IMR-90 (cell line): ENCODE data around the gene ATG101. TPM values are rescaled to one million over a fixed set of nuclear protein-coding genes. Genes with fewer than 3 reads are reported as not detected.
A peak's percentile ranks its signal among the peaks of the same experiment; 100 is the strongest.

Experiments used
- ATAC-seq: fragments of 200-7000 bp; cut with Tn5 transposase; 2 replicates; pipeline ENCODE4 v1.9.1; 2020; ENCODE audit warnings: low read depth, mild to moderate bottlenecking, moderate library complexity
- BruUV-seq: library from RNA; stranded (reverse); fragments of 400-500 nt; replicated peaks from 2 replicates; lab custom pipeline; 2021; lab: Mats Ljungman, UMichigan
- CTCF ChIA-PET: fragments of 300-600 bp; formaldehyde crosslinking; extraction: SDS; loops from one replicate; lab custom pipeline; 2021; ENCODE audit warnings: antibody characterized with exemption; lab: Yijun Ruan, JAX
- POLR2A ChIA-PET: fragments of 300-600 bp; sonication (Branson Sonifier 250); formaldehyde crosslinking; loops from one replicate; lab custom pipeline; 2022; ENCODE audit warnings: antibody characterized with exemption; ENCODE audit not compliant: unreplicated experiment; lab: Charles Lee
- DNase-seq: peaks from one replicate; pipeline ENCODE4 v3.0.0; 2013
- H2AFZ ChIP-seq: replicated peaks from 2 replicates; pipeline ENCODE3; 2013; ENCODE audit warnings: low read length, mild to moderate bottlenecking; ENCODE audit not compliant: poor library complexity
- H2AK5ac ChIP-seq: 2 replicates; pipeline ENCODE4 v1.6.1; 2013; ENCODE audit warnings: low read depth, low read length, inconsistent platforms
- H2AK9ac ChIP-seq: replicated peaks from 2 replicates; pipeline ENCODE3; 2013; ENCODE audit warnings: mild to moderate bottlenecking, low read depth, low read length, moderate library complexity; ENCODE audit not compliant: poor library complexity
- H2BK120ac ChIP-seq: 2 replicates; pipeline ENCODE4 v1.6.1; 2013; ENCODE audit warnings: low read depth, low read length, inconsistent platforms
- H2BK15ac ChIP-seq: 3 replicates; pipeline ENCODE4 v1.6.1; 2013; ENCODE audit warnings: low read depth, low read length, inconsistent platforms
- H2BK20ac ChIP-seq: 2 replicates; pipeline ENCODE4 v1.6.1; 2013; ENCODE audit warnings: low read depth, mild to moderate bottlenecking, inconsistent platforms, low read length, moderate library complexity
- H2BK5ac ChIP-seq: 2 replicates; pipeline ENCODE4 v1.6.1; 2013; ENCODE audit warnings: mild to moderate bottlenecking, low read depth, low read length, inconsistent platforms; ENCODE audit not compliant: poor library complexity, severe bottlenecking
- H3K14ac ChIP-seq: replicated peaks from 2 replicates; pipeline ENCODE4 v1.6.1; 2013; ENCODE audit warnings: low read depth, low read length, inconsistent platforms
- H3K18ac ChIP-seq: 2 replicates; pipeline ENCODE4 v1.6.1; 2013; ENCODE audit warnings: low read depth, low read length, control low read depth
- H3K23ac ChIP-seq: 2 replicates; pipeline ENCODE4 v1.6.1; 2013; ENCODE audit warnings: low read depth, low read length, inconsistent platforms
- H3K27ac ChIP-seq: 2 replicates; pipeline ENCODE4 v1.5.1; 2013; ENCODE audit warnings: mild to moderate bottlenecking, control low read depth, low read length; ENCODE audit not compliant: insufficient read depth
- H3K27me3 ChIP-seq: 2 replicates; pipeline ENCODE4 v1.6.1; 2013; ENCODE audit warnings: low read length; ENCODE audit not compliant: control insufficient read depth, insufficient read depth
- H3K36me3 ChIP-seq: 2 replicates; pipeline ENCODE4 v1.6.1; 2013; ENCODE audit warnings: low read length, mixed read lengths; ENCODE audit not compliant: control insufficient read depth, insufficient read depth
- H3K4ac ChIP-seq: 2 replicates; pipeline ENCODE4 v1.6.1; 2013; ENCODE audit warnings: low read depth, low read length, inconsistent platforms
- H3K4me1 ChIP-seq: 2 replicates; pipeline ENCODE4 v1.6.1; 2013; ENCODE audit warnings: low read length, mixed read lengths; ENCODE audit not compliant: control insufficient read depth, insufficient read depth
- H3K4me2 ChIP-seq: 2 replicates; pipeline ENCODE4 v1.6.1; 2013; ENCODE audit warnings: low read depth, mild to moderate bottlenecking, control low read depth, low read length, moderate library complexity
- H3K4me3 ChIP-seq: 2 replicates; pipeline ENCODE4 v1.5.1; 2013; ENCODE audit warnings: low read depth, mild to moderate bottlenecking, control low read depth, low read length, moderate library complexity; ENCODE audit not compliant: insufficient read depth
- H3K56ac ChIP-seq: 2 replicates; pipeline ENCODE4 v1.6.1; 2013; ENCODE audit warnings: low read length, inconsistent platforms; ENCODE audit not compliant: insufficient read depth; ENCODE audit errors: extremely low read depth
- H3K79me1 ChIP-seq, 2 experiments: 2 replicates each; pipeline ENCODE4 v1.6.1; 2013; ENCODE audit warnings: low read length in 2 of 2, inconsistent platforms in 1 of 2, low read depth in 1 of 2
- H3K9ac ChIP-seq: 2 replicates; pipeline ENCODE4 v1.6.1; 2013; ENCODE audit warnings: low read depth, low read length, control low read depth
- H3K9me1 ChIP-seq: 2 replicates; pipeline ENCODE4 v1.6.1; 2013; ENCODE audit warnings: low read length, inconsistent platforms; ENCODE audit not compliant: insufficient read depth
- H3K9me3 ChIP-seq: 2 replicates; pipeline ENCODE4 v1.6.1; 2013; ENCODE audit warnings: low read length; ENCODE audit not compliant: control insufficient read depth, insufficient read depth
- H4K20me1 ChIP-seq: 2 replicates; pipeline ENCODE4 v1.6.1; 2013; ENCODE audit warnings: low read length, inconsistent platforms; ENCODE audit not compliant: insufficient read depth
- H4K5ac ChIP-seq: 2 replicates; pipeline ENCODE4 v1.6.1; 2013; ENCODE audit warnings: mild to moderate bottlenecking, low read depth, low read length, control low read depth
- H4K8ac ChIP-seq, 2 experiments: 2 replicates each; pipeline ENCODE4 v1.6.1; 2013; ENCODE audit warnings: low read depth in 2 of 2, low read length in 2 of 2, control low read depth in 1 of 2, inconsistent platforms in 1 of 2
- H4K91ac ChIP-seq: 2 replicates; pipeline ENCODE4 v1.6.1; 2013; ENCODE audit warnings: low read depth, low read length, inconsistent platforms; ENCODE audit not compliant: insufficient read depth
- BHLHE40 ChIP-seq: fragments of 150-350 bp; IDR thresholded peaks from 2 replicates; pipeline ENCODE4 v1.6.1; 2016; ENCODE audit warnings: mild to moderate bottlenecking, low read depth, low read length
- CEBPB ChIP-seq: IDR thresholded peaks from 2 replicates; pipeline ENCODE4 v1.6.1; 2012; ENCODE audit warnings: low read depth, low read length, improper control_type of control experiment
- CHD1 ChIP-seq: IDR thresholded peaks from 2 replicates; pipeline ENCODE4 v1.6.1; 2012; ENCODE audit warnings: low read depth, low read length, improper control_type of control experiment
- FOS ChIP-seq: fragments of 150-350 bp; IDR thresholded peaks from 2 replicates; pipeline ENCODE4 v1.6.1; 2016; ENCODE audit warnings: low read depth, low read length
- MAFK ChIP-seq: IDR thresholded peaks from 2 replicates; pipeline ENCODE4 v1.6.1; 2012; ENCODE audit warnings: low read depth, low read length, improper control_type of control experiment
- MAZ ChIP-seq: IDR thresholded peaks from 2 replicates; pipeline ENCODE4 v1.6.1; 2012; ENCODE audit warnings: low read depth, mild to moderate bottlenecking, low read length, improper control_type of control experiment, moderate library complexity, borderline replicate concordance
- MXI1 ChIP-seq: IDR thresholded peaks from 2 replicates; pipeline ENCODE4 v1.6.1; 2012; ENCODE audit warnings: low read depth, mild to moderate bottlenecking, low read length, moderate library complexity, borderline replicate concordance
- NFE2L2 ChIP-seq: fragments of 150-350 bp; IDR thresholded peaks from 2 replicates; pipeline ENCODE4 v1.6.1; 2016; ENCODE audit warnings: low read depth, mild to moderate bottlenecking, low read length
- POLR2A ChIP-seq: IDR thresholded peaks from 2 replicates; pipeline ENCODE4 v1.6.1; 2012; ENCODE audit warnings: mild to moderate bottlenecking, low read depth, low read length
- RAD21 ChIP-seq: IDR thresholded peaks from 2 replicates; pipeline ENCODE4 v1.6.1; 2012; ENCODE audit warnings: low read length, improper control_type of control experiment
- RCOR1 ChIP-seq: IDR thresholded peaks from 2 replicates; pipeline ENCODE4 v1.6.1; 2012; ENCODE audit warnings: mild to moderate bottlenecking, low read length, improper control_type of control experiment; ENCODE audit not compliant: insufficient replicate concordance
- RFX5 ChIP-seq: IDR thresholded peaks from 2 replicates; pipeline ENCODE4 v1.8.0; 2012; ENCODE audit warnings: low read depth, mild to moderate bottlenecking, low read length, moderate library complexity
- SMC3 ChIP-seq: fragments of 150-350 bp; IDR thresholded peaks from 2 replicates; pipeline ENCODE4 v1.6.1; 2016; ENCODE audit warnings: low read depth, mild to moderate bottlenecking, antibody characterized with exemption, low read length, moderate library complexity
- WGBS, 2 experiments: methylation state at CpG; one replicate each; pipeline versions ENCODE4 v1.1.5 to v1.1.7; 2013; ENCODE audit warnings: missing lambda C conversion rate in 2 of 2; ENCODE audit not compliant: insufficient read length in 1 of 2; ENCODE audit errors: extremely low coverage in 2 of 2; 5-methylcytosine and 5-hydroxymethylcytosine counted together
- dilution Hi-C: fragments of 300-500 bp; cut with HindIII; formaldehyde crosslinking; loops from one replicate; pipeline ENCODE4 v1.14.3; 2018; ENCODE audit warnings: low sequenced_read_pairs; ENCODE audit not compliant: unreplicated experiment
- in situ Hi-C: fragments of 300-500 bp; cut with MboI; formaldehyde crosslinking; loops from 3 replicates; pipeline ENCODE4 v1.14.3; 2019; ENCODE audit warnings: low sequenced_read_pairs, inconsistent platforms, mixed read lengths
- intact Hi-C: fragments of 100-400 bp; cut with micrococcal nuclease; formaldehyde crosslinking; loops from 2 replicates; pipeline ENCODE4 v1.10.0; 2022
- polyA plus RNA-seq, 3 experiments: library from polyadenylated mRNA; depleted of rRNA; stranded (reverse); fragments of >200 nt; gene quantifications; 2 replicates each; pipeline ENCODE4 v1.2.3, GENCODE V29; 2012; ENCODE audit warnings: low replicate concordance in 1 of 3
- total RNA-seq: library from RNA; depleted of rRNA; stranded (reverse); fragments of >200 nt; gene quantifications from 2 replicates; pipeline ENCODE4 v1.2.3, GENCODE V29; 2012
- TF ChIP-seq, protein P1 (sequence below): fragments of 150-350 bp; IDR thresholded peaks from 2 replicates; pipeline ENCODE4 v1.6.1; 2016; ENCODE audit warnings: low read depth, mild to moderate bottlenecking, low read length, moderate library complexity, borderline replicate concordance
- TF ChIP-seq, protein P2 (sequence below): conservative IDR thresholded peaks from 2 replicates; pipeline ENCODE4 v1.5.1; 2012; ENCODE audit warnings: mild to moderate bottlenecking, low read depth, low read length, improper control_type of control experiment

Gene ATG101
- total and polyA plus RNA-seq, 2 of the 4 experiments (the other 2 are of a cell fraction): 93.9 to 167 TPM

DNA sequence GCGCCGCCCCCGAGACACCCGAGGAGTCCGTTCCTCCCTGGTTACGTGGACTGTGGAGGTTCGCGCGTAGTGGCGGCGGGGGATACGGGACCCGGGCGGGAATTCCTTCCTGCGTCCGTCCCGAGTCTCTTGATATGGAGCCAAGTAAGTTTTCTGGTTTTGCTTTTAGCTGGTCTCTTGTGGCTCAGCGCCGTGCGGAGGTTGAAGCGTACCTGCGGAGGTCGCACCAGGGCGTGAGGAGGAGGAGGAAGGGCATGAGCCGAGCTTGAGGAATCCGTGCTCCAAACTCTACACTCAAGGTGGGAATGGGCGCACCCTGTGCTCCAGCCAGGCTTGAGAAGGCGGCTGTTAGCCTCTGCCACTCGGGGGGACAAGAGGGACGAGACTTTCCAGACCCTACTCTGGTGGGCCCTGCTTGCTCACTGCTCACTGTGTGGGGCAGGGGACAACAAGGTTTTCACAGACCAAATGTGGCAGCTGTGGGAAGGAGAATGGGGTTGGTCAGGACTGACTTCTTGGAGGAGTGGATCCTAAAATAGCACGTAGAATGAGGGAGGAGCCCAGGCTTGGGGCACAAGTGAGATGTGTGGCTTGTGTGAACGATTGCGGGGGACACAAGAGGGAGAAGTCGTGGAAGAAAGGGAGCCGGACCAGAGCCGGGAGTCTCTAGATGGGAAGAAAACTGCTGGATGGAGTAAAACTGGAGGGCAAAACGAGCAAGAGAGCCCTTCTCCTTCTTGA is 577 bp downstream of the ATG101 start:
- peaks cover 24% of the 10 kb centered on the region for H3K36me3 ChIP-seq
- DNase-seq (no peak), ATAC-seq (peak; percentile 46)
- H3K4ac ChIP-seq: peak overlapping the region; percentile 95
- H3K79me1 ChIP-seq: peaks cover 1 to 57% of the 10 kb centered on the region in 2 experiments; a peak in 3 of 4 replicates
- H2BK5ac ChIP-seq: peak overlapping the region; percentile 96
- 0% methylated on average over 5 of the region's 37 CpGs; no CpG with 5 or more reads in 1 of the 2 experiments for WGBS, 2 experiments
- peak overlapping the region; percentile 84 for H3K14ac ChIP-seq
- peak overlapping the region; percentile 50; the same call in 1 of the 2 replicates for H2BK120ac ChIP-seq
- peak overlapping the region; percentile 53 for H4K5ac ChIP-seq
- TSS peak; percentile 48 for BruUV-seq
- H3K27ac ChIP-seq: peak overlapping the region; percentile 89
- H3K9ac ChIP-seq: peak overlapping the region; percentile 88
- CTCF ChIA-PET: interaction anchor here (1.2 to 2.9 kb wide), 2 partner anchors 45 kb away, joined by 5 to 14 read pairs; no protein-coding TSS in a partner anchor
- H4K20me1 ChIP-seq: peaks cover 55% of the 10 kb centered on the region
- intact Hi-C loops (loop anchor here (2.0 kb wide), 1 partner anchor 38 kb away; no protein-coding TSS in a partner anchor), in situ Hi-C loops (no loop called here), dilution Hi-C loops (no loop called here)
- H3K4me2 ChIP-seq: peak overlapping the region; percentile 99
- H3K9me1 ChIP-seq: peaks cover 23% of the 10 kb centered on the region
- peak overlapping the region; percentile 99 for H2AK9ac ChIP-seq
- peak overlapping the region; percentile 99 for H2AFZ ChIP-seq
- H3K9me3 ChIP-seq: no peaks in the 10 kb centered on the region
- no peaks in the 10 kb centered on the region for H3K27me3 ChIP-seq
- H3K18ac ChIP-seq: peak overlapping the region; percentile 31
- H3K56ac ChIP-seq: peak overlapping the region; percentile 88
- peak overlapping the region; percentile 86 for H3K23ac ChIP-seq
- POLR2A ChIA-PET: no interaction called here
- H4K8ac ChIP-seq: peak overlapping the region; percentile 49 to 83
- H2BK15ac ChIP-seq: peak overlapping the region; percentile 44; the same call in 1 of the 3 replicates
- peaks cover 13% of the 10 kb centered on the region for H3K4me1 ChIP-seq
- no peak overlapping the region for H2BK20ac ChIP-seq
- H3K4me3 ChIP-seq: peak overlapping the region; percentile 64
- peak overlapping the region; percentile 84 for H4K91ac ChIP-seq
- H2AK5ac ChIP-seq: peak overlapping the region; percentile 96
- TF ChIP-seq, protein P1, sequence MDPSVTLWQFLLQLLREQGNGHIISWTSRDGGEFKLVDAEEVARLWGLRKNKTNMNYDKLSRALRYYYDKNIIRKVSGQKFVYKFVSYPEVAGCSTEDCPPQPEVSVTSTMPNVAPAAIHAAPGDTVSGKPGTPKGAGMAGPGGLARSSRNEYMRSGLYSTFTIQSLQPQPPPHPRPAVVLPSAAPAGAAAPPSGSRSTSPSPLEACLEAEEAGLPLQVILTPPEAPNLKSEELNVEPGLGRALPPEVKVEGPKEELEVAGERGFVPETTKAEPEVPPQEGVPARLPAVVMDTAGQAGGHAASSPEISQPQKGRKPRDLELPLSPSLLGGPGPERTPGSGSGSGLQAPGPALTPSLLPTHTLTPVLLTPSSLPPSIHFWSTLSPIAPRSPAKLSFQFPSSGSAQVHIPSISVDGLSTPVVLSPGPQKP: no peak
- TF ChIP-seq RCOR1 (no peak), RFX5 (no peak), SMC3 (no peak), POLR2A (peak; percentile 20), RAD21 (no peak), NFE2L2 (no peak), BHLHE40 (no peak), MAZ (no peak), MAFK (no peak), CHD1 (peak; percentile 48), CEBPB (no peak), MXI1 (no peak), FOS (no peak)
- TF ChIP-seq, protein P2, sequence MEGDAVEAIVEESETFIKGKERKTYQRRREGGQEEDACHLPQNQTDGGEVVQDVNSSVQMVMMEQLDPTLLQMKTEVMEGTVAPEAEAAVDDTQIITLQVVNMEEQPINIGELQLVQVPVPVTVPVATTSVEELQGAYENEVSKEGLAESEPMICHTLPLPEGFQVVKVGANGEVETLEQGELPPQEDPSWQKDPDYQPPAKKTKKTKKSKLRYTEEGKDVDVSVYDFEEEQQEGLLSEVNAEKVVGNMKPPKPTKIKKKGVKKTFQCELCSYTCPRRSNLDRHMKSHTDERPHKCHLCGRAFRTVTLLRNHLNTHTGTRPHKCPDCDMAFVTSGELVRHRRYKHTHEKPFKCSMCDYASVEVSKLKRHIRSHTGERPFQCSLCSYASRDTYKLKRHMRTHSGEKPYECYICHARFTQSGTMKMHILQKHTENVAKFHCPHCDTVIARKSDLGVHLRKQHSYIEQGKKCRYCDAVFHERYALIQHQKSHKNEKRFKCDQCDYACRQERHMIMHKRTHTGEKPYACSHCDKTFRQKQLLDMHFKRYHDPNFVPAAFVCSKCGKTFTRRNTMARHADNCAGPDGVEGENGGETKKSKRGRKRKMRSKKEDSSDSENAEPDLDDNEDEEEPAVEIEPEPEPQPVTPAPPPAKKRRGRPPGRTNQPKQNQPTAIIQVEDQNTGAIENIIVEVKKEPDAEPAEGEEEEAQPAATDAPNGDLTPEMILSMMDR: no peak
